OCI-LY3 (cell line): Measurements from ENCODE around the gene MC2R.

Source experiments
- EZH2phosphoT487 ChIP-seq: fragments of 200-600 bp; shearing (Covaris generic); IDR thresholded peaks from 2 replicates; pipeline ENCODE4 v1.6.1; 2018; ENCODE audit warnings: antibody characterized with exemption, mixed run types, low read depth
- TF ChIP-seq, protein P1 (sequence below): fragments of 200-600, 300-600 bp; sonication (generic); IDR thresholded peaks from 2 replicates; pipeline ENCODE4 v1.5.1; 2014; ENCODE audit warnings: antibody characterized with exemption, low read length, low read depth

- TF ChIP-seq, protein P1, sequence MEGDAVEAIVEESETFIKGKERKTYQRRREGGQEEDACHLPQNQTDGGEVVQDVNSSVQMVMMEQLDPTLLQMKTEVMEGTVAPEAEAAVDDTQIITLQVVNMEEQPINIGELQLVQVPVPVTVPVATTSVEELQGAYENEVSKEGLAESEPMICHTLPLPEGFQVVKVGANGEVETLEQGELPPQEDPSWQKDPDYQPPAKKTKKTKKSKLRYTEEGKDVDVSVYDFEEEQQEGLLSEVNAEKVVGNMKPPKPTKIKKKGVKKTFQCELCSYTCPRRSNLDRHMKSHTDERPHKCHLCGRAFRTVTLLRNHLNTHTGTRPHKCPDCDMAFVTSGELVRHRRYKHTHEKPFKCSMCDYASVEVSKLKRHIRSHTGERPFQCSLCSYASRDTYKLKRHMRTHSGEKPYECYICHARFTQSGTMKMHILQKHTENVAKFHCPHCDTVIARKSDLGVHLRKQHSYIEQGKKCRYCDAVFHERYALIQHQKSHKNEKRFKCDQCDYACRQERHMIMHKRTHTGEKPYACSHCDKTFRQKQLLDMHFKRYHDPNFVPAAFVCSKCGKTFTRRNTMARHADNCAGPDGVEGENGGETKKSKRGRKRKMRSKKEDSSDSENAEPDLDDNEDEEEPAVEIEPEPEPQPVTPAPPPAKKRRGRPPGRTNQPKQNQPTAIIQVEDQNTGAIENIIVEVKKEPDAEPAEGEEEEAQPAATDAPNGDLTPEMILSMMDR: no peak
- TF ChIP-seq EZH2phosphoT487: no peak
Measured at GRCh38 chr18:13889671-13890070, 25.7 kb downstream of the MC2R start.
